GM19463 (cell line): ENCODE data around the gene WNT16.

ENCODE experiments used
- ATAC-seq: cut with Tn5 transposase; IDR thresholded peaks from one replicate; pipeline ENCODE4 v1.9.1; 2021; ENCODE audit warnings: mild to moderate bottlenecking, moderate library complexity; ENCODE audit not compliant: unreplicated experiment

Gene WNT16

DNA sequence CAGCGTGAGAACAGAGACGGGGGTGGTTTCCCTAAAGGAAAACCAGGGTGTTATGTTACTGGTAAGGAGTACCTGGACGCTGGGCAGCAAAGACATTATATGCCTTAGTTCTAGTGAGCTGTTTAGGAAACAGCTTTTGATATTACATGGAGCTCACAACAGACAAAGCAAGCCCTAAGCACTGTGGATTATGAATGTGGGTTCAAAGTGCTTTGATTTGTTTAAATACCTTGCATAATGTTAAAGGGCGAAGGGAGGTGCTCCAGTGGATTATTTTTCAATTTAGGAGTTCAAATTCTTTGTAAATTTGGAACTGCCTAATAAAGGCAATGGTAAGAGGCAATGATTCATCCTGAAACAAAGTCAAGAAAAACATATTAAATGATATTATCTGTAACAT lies 13.8 kb downstream of the WNT16 start:
- no peak for ATAC-seq

DNA sequence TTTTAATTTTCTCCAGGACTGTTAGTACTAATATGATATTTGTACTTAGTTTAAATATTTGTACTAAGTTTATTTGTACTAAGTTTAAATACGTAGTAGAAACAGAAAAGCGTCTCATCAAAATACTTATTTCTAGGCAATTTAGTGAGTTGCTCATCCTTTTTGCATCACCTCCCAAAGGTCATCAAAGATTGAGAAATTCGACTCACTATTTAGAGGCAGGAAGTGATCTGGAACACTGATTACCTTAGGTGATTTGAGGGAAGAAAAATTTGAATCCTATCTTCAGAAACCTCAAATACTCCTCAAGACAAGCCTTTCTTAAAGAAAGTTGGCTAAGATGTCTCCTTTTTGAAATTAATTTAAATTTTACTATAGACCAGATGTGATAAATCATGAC lies 14.5 kb downstream of the WNT16 start:
- no peak for ATAC-seq

DNA sequence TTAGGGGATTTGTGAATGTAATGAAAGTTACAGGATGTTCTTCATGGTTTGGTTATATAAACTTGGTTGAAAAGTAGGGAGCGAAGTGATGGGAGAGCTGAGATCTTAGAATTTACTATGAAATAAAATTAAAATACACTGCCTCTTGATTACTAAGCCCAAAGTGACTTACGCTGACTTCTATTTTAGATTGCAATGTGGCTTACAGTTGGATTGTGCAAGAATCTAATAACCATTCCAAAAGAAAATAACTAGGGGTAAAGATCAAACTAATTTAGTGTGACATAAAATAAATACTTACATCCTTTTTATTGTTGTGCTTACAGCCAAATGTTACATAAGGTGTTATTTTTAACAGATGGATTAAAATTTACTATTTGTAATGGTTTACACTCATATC lies 15.3 kb downstream of the WNT16 start:
- no peak for ATAC-seq

DNA sequence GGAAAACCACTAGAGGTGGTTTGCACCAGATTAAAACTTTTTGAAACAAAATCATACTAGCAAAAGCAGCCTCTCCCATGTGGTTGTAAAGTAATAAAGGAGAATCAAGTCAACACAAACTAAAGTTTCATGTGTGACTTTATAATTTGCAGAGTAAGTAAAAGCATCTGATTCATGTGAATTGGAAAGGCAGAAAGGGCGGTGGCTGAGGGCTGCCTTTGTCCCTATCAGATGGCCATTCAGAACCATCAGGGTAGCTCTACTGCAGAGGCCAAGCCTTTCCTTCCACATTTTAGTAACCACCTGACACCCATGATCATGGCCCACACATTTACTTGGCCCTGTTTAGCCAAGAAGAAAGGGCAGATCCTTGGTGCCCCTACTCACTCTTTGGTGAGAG lies 15.7 kb downstream of the WNT16 start:
- ATAC-seq, result no peak

DNA sequence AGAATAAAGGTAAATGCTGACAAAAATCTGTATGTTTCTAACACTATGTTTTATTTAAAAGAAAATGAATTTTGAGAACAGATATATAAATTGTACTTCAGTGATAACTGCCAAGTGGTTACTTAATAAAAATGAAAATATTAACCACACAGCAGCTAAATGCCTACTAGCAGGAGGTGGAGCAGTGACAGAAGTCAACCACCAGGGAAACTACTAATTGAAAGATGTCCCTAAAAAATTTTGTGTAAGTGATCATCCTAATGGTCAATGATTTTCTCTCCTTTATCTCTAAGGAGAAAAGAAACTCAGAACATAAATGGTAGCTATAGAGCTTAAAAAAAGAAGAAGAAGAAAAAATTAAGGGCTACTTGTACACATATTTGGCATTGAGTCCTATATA lies 22.9 kb downstream of the WNT16 start:
- peak; percentile 24 for ATAC-seq

DNA sequence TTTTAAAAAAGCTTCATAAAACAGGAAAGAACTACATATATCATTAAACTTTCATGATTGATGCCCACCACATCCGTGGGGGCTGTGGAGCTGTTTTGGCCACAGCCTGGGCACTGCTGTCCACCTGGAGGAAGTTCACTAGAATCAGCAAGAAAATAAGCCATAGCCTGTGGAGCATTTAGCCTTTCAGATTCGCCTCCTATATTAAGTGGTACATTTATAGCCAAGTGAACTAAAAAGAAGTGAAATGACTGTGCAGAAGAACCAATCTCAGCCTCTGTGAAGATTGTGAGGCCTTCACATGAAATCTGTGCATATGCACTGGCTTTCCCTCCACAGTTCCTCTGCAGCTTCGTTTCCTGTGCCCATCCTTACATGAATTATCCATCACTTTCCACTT lies 23.5 kb downstream of the WNT16 start:
- ATAC-seq, result peak; percentile 42

DNA sequence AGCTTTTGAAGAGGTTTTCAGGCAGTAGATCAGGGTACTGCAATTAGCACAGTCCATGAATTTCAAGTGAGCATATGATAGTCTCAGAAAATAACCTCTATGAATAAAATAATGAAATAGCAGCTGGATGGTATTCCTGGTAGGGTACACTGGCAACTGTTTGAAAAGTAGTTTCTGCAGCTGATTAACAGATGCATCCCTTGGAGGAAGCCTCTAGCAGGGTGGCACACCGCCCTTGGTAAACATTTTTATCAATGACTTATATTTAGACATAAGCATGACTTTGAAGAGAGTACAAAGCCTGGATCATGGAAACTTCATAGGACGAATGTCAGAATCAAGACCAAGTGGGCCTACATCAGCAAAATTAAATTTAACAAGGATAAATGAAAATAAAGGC lies 26.8 kb downstream of the WNT16 start:
- no peak for ATAC-seq

DNA sequence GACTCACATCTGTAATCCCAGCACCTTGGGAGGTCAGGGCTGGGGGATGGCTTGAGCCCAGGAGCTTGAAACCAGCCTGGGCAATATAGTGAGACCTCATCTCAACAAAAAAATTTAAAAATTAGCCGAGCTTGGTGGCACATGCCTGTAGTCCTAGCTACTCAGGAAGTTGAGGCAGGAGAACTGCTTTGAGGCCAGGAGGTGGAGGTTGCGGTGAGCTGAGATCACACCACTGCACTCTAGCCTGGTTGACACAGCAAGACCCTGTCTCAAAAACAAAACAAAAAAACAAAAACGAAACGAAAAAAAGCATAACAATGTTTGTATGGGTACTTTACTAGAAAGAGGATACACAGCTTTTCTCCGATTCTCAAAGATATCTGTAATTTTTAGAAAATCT lies 31.8 kb downstream of the WNT16 start:
- no peak for ATAC-seq

DNA sequence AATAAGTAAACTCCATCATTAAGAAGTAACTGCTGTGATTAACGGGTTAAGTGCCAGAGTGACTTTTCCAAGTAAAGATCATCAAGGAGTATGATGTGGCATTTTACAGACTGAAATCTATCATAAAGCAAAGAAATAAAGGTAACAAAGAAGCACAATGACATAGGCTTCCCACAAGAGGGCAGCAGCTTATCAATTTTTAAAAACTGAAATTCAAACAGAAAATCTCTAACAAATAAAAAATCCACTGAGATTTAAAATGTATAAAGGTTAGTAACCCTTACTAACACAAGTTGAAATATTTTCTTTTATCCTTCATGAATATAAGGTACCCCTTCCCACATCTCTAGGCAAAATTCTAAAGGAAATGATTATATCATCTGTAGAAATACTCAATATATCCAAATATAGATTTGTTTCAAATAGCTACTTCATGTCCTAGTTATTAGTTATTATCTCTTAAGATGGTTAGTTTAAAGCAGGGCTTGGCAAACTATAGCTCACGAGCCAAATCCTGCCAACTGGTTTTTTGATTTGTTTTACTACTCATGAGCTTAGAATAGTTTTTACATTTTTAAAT lies 38.1 kb downstream of the WNT16 start:
- ATAC-seq, result no peak

DNA sequence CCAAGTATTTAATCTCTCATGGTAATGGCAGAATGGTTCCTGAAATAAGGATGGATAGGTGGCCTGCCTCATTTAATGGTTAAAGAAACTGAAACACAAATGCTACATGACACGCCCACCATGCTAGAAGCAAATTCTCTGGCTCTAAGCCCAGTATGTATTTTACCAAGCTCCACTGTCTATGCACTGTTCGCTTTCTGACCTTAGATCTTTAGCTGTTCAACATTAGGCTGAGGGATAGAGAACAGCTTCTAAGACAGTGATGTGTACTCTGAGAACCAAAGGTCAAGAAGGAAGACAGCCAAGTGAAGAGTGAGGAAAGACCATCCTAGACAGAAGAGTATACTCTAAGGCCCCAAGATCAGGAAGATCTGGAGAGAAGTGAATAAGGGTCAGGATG lies 40.7 kb downstream of the WNT16 start:
- ATAC-seq, result peak; percentile 58

DNA sequence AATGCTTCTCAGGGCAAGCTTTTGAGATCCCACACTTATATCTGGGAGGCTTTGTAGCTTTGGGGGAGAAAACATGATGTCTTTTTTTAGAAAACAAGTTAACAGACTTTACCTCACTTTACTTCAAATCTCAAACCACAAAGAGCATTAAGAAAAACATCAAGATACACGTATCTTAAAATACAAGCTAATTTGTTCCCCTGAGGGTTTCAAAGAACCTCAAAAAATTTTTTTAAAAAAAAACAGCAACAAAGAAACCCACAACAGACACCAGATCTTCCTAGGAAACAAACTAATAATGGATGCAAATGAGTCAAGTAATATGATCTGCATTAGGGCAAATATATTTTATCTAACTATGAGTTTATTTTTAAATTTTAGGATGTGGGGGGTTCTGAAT lies 42.6 kb downstream of the WNT16 start:
- ATAC-seq, result no peak

DNA sequence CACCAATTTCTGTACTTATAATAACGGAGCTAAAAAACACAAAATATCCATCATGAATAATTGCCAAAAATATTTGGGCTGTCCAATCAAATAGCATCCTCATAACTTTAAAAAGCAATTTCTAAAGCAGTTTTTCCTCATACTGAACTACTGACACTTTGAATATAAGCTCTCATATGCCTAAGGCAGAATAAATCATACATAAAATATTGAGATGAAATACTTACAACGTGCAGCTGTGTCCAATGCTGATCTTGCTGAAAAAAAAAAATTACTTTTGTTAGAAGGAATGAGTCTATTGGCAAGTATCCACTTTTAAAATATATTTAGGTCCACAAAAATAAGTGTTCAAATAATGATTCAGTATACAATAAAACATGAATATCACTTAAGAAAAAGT lies 43.1 kb downstream of the WNT16 start:
- ATAC-seq, result no peak

DNA sequence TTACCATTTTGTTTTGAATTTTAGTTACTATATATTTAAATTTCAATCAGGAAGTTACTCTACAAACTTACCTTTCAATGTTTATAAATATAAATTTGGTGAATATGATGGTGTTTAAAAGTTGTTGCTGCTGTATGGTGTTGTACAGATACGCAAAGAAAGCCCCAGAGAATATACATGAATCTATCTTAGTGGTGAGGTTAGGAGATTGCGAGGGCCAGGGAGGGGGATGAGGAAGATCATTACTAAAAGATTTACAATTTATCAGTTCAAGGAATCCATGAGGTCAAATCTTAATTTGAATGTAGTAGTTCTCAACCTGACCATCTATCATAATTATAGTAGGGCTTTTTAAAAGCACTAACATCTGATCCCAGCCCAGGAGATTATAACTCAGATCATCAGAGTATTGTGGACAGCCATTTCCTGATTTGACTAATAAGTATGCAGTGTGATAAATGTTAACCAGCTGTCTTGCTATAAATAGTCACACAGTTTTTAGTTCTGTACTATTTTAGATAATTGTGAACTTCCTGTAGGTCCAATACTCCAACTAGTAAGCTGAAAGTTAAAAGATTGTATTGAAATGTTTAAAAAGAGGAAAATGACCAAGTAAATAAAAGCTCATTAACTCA lies 43.7 kb downstream of the WNT16 start:
- peak; percentile 76 for ATAC-seq

DNA sequence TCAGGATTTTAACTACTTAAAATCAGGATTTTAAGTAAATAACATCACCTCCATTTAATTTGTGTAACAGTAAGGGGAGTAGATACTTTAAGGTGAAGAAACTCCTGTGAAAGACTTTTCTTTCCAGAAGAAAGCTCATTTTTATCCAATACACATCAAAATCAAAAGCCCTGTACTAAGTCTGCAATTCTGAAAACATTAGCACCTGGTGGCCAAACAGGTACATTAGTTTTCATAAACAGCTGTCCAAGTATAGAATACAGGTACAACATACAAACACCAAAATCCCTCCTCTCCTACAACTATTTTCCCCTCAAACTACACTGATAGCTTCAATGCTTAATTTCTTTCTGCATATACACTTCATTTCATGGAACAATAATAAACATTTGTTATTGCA lies 44.4 kb downstream of the WNT16 start:
- no peak for ATAC-seq

DNA sequence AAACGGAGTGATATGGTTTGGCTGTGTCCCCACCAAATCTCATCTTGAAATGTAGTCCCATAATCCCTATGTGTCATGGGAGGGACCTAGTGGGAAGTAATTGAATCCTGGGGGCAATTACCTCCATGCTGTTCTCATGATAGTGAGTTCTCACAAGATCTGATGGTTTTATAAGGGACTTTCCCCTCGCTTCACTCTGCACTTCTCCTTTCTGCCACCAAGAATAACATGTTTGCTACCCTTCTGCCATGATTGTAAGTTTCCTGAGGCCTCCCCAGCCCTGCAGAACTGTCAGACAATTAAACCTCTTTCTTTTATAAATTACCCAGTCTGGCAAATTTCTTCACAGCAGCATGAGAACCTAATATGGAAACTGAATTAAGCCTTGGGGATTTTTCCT lies 48.2 kb downstream of the WNT16 start:
- no peak for ATAC-seq

DNA sequence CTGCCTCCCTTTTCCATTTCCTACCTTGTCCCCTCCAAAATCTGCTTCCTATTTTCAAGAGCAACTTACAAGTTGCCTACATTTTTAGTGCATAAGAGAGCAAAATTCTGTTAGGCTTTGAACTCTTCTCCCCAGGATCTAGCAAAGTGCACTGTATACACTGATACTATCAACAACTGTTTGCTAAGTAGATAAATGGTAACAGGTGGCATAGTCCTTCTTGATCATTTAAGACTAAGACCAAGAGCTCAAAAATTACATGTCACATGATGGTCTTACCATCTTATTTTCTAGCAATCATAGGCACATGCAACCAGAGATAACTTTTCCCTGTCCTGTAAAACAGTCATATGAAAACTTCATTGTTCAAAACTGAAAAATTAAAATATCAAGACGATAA lies 51.1 kb downstream of the WNT16 start:
- ATAC-seq, result no peak

DNA sequence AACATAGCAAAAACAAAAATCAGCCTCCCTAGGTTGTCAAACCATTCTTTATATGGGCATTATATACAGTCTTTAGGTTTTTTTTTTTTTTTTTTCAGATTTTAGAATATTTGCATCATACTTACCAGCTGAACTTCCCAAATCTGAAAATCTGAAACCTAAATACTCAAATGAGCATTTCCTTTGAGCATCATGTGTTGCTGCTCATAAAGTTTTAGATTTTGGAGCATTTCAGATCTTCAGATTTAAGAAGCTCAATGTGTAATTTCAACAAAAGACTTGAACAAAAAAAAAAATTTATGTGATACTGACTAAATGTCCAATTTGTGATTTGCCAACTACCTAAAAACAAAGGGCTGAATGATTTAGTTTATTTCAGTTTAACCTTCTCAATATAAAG lies 53.7 kb downstream of the WNT16 start:
- no peak for ATAC-seq

DNA sequence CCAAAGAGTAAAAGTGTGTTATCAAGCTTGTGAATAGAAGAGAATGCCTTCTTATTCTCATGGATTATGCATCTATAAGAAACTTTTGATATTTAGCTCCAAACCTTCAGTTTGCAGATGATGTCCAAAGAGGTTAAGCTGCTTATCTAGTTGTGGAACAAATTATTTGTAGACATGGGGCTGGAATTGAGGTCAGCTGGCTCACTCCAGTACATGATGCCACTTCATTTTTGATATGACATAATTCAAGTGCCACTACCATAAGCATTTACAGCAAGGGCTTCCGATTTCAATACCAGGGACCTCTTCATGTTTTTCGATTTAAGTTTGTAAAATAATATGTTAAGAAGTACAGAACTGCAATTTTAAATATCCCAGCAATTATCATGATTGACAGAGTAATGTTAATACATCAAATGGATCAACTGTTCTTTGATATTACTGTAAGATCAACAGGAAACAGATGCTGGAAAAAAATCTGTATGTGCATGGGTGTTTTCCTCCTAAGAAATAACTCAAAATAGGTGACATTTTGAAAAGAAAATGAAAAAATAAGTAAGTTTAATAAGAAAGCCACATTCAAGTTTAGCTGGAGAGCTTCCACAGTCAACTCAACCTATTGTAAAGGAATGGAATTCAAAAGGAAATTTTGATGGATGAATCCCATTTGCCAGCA lies 54.6 kb downstream of the WNT16 start:
- ATAC-seq, result no peak

DNA sequence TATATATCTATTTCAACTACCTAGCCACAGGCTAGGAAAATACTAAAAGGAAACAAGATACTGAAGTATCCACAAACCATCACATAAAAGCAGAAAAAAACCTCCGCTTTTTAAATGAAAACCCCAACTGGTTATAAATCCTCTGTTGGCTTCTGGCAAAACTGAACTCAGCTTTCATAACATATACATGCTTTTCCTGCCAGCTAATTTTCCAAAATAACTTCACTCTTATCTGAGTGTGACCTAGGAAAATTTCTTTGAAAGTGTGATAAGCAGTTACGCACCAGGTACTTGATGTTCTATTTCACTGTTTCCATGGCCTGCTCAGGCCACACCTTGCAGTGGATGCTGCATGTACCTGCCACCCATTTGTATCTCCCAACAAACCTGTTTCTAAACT lies 55.5 kb downstream of the WNT16 start:
- ATAC-seq, result no peak

DNA sequence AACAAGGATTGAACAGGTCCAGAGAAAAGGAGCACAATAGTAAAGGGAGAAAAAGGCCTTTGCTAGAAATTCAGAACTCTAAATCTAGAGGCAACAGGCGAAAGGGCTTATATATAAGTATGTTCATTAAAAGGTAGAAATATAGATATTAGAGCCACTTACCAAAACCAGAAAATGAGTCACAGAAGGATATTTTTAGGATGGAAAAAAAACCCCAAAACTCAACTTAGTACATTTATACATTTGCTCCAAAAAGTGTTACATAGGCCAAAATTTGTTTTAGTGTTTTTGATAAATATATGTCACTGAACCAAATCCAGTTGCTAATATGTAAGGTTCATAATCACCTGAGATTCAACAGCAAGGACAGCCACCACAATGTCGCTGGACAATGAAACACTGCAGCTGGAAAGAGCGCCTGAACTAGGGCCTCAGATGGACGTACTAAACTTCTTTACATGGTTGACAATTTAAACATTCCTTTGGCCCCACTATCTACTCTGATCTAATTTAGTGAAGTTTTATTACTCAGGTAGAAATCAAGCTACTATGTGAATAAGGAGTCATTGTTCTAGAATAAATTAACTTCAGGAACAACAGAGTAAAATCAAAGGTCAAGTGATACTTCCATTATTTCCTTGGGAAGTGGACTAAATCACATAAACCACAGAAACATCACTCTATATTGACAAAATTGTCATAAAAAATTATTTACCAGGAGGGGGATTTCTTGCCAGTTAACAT lies 56.4 kb downstream of the WNT16 start:
- peak; percentile 6 for ATAC-seq

DNA sequence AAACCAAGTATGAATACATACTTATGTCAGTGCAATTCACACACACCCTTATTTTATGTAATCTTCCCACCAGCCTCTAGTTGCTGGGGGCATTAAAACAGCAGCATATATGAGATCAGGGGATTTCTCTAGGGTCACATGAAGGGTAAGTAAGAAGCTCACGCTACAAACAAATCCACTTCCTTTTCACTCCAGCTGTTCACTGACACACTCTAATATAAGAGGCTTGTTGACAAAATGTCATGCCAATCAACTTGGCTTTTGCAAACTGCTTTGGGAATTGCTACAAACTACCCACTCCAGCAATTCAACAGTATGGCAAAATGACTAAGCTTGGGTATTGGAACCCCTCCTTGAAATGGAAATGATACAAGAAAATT lies 57.0 kb downstream of the WNT16 start:
- peak; percentile 94 for ATAC-seq

DNA sequence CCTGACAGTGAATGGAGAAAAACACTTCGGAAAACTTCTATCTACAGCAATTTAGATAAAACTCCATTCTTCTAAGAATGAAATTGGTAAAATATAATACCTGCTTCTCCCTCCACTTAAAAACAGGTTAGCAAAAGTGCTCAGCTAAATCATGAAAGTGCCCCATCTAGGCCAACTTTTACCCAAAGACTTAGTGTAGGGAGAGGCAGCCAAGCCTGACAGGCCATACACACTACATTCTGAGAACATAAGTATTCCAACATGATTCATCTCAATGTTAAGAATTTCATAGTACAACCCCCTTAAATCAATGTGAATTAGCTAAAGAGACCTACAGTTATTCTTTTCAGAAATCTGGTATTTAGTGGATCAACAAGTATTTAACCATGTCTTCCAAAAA lies 60.1 kb downstream of the WNT16 start:
- no peak for ATAC-seq
